GM13977 (cell line): ENCODE results near the gene PSMD2.

ENCODE experiments used
- DNase-seq: peaks from one replicate; pipeline ENCODE4 v3.0.0; 2012; ENCODE audit warnings: low spot score
- in situ Hi-C: fragments of 300-500 bp; cut with MboI; formaldehyde crosslinking; loops from one replicate; pipeline ENCODE4 v1.12.0; 2022; ENCODE audit warnings: low sequenced_read_pairs, low pct_unique_long_range_greater_than_20kb, mixed read lengths, inconsistent platforms; ENCODE audit not compliant: unreplicated experiment
- TF ChIP-seq, protein P1 (sequence below): IDR thresholded peaks from 2 replicates; pipeline ENCODE4 v1.5.1; 2012; ENCODE audit warnings: mild to moderate bottlenecking, control low read depth; ENCODE audit not compliant: insufficient read depth; ENCODE audit errors: extremely low read depth, missing control alignments

Gene PSMD2

DNA sequence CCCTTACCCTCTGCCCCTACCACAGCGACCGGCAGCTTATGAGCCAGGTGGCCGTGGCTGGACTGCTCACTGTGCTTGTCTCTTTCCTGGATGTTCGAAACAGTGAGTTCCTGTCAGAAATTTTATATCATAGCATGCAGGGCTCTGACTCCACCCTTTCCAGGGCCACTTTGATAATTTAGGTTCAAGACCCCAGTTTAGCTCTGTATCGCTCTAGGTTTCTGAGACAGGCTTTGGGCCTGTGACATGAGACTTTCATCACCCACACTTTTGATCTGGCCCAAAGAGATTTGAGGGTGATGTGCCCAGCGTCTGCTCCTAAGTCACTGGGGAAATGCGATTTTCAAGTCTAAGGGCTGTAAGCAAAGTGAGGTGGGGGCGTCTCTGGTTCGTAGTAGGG, 8.9 kb downstream of the PSMD2 start:
- in situ Hi-C loops = no loop called here
- TF ChIP-seq, protein P1, sequence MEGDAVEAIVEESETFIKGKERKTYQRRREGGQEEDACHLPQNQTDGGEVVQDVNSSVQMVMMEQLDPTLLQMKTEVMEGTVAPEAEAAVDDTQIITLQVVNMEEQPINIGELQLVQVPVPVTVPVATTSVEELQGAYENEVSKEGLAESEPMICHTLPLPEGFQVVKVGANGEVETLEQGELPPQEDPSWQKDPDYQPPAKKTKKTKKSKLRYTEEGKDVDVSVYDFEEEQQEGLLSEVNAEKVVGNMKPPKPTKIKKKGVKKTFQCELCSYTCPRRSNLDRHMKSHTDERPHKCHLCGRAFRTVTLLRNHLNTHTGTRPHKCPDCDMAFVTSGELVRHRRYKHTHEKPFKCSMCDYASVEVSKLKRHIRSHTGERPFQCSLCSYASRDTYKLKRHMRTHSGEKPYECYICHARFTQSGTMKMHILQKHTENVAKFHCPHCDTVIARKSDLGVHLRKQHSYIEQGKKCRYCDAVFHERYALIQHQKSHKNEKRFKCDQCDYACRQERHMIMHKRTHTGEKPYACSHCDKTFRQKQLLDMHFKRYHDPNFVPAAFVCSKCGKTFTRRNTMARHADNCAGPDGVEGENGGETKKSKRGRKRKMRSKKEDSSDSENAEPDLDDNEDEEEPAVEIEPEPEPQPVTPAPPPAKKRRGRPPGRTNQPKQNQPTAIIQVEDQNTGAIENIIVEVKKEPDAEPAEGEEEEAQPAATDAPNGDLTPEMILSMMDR = no peak
- no peak for DNase-seq

DNA sequence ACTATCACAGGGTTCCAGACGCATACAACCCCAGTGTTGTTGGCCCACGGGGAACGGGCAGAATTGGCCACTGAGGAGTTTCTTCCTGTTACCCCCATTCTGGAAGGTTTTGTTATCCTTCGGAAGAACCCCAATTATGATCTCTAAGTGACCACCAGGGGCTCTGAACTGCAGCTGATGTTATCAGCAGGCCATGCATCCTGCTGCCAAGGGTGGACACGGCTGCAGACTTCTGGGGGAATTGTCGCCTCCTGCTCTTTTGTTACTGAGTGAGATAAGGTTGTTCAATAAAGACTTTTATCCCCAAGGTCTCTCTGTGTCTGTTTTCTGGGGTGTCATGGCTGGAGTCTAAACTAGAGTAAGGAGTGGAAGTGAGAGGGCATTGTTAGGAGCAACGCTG, 9.7 kb downstream of the PSMD2 start:
- in situ Hi-C loops = no loop called here

DNA sequence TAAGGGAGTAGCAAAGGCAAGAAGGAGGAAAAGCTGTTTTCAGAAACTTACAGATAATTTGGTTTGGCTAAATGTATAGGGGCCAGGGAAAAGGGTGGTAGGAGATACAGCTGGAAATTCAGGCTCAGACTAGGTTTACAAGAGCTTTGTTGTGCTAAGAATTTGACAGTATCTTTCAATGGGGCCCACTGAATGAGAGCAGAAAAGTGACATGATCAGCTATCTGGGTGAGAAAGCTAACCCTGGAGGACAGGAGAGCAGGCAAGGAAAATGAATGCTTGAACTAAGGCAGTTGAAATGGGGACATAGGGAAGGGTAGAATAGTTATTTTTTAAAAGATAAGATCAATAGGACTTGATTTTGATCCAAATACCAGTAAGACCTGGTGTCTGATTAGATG, 12.6 kb downstream of the PSMD2 start:
- DNase-seq = no peak
- TF ChIP-seq, protein P1 = no peak
- in situ Hi-C loops = no loop called here

More for the DNA sequence above, 9.7 kb downstream of the PSMD2 start:
- no peak for DNase-seq
- TF ChIP-seq, protein P1 = no peak

DNA sequence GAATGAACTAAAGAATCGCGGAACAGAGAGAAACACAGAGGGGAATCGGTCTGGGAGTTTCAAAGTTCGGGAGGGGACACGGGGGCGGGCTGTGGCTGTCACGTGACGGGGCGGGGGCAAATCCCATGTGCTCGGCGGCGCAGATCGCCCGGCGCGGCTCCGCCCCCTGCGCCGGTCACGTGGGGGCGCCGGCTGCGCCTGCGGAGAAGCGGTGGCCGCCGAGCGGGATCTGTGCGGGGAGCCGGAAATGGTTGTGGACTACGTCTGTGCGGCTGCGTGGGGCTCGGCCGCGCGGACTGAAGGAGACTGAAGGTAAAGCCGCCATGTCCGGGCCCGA, 15.3 kb downstream of the PSMD2 start, which contains the start of gene EIF4G1:
TSS of gene EIF4G1 (plus strand) at position 244 of the 337 bp plus-strand sequence. CDS start 1,191 bp downstream, outside the sequence.
- DNase-seq = peak; percentile 99
- TF ChIP-seq, protein P1 = no peak

DNA sequence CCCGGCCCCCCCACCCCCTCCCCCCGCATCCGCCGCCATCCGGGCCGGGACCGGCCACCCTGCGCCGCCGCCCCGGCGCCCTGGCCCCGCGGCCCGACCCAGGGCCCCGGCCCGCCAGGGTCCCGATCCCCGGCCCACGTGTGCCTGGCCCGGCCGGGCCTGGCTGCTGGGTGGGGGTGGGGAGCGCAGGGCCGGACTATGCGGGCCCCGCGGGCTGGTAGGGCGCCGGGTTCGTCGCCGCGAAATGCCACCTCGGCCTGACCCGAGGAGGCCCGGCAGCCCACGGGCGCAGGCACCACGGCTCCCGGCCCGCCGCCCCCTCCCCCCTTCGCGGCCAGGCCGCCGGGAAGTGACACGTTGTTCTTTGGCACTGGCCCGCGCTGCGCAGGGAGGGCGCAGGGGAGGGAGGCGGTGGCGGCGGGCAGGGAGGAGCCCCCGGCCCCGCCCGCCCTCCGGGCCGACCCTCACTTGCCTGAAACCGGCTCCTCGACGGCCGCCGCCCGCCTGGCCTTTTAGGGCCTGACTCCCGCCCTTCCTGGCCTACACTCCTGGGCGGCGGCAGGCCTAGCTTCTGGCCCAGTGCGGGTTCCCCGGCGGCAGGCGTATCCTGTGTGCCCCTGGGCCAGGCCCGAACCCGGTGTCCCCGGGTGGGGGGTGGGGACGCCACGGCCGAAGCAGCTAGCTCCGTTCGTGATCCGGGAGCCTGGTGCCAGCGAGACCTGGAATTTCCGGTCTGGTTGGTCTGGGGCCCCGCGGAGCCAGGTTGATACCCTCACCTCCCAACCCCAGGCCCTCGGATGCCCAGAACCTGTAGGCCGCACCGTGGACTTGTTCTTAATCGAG, 15.9 kb downstream of the PSMD2 start:
- TF ChIP-seq, protein P1 = no peak
- in situ Hi-C loops = no loop called here
- DNase-seq = peak; percentile 75

More for the DNA sequence above, 15.3 kb downstream of the PSMD2 start, which contains the start of gene EIF4G1:
- in situ Hi-C loops = no loop called here

DNA sequence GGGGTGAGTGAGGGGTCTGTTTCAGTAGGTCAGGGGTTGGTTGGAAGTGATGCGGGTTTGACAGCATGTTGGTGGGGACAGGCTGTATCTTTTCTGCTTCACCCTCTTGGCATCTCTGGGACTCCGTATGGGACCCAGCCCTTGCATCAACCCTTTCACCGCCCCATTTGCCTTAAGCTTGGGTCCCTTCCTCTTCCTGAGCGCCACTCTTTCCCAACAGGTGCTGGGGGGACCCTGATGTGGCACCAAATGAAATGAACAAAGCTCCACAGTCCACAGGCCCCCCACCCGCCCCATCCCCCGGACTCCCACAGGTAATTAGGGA, 16.5 kb downstream of the PSMD2 start:
- peak; percentile 38 for DNase-seq
- TF ChIP-seq, protein P1 = no peak
- in situ Hi-C loops = no loop called here
